CD4-positive, alpha-beta T cell (primary cell): ENCODE results near the gene SH3TC2. TPM values are rescaled to one million over a fixed set of nuclear protein-coding genes. Genes with fewer than 3 reads are reported as not detected.

Experiments used
- ATAC-seq: fragments of 200-7000 bp; cut with Tn5 transposase; one replicate; pipeline ENCODE4 v1.10.0; 2022; ENCODE audit warnings: mild to moderate bottlenecking; ENCODE audit not compliant: poor library complexity
- CTCF ChIA-PET: fragments of 350-600 bp; sonication (Branson Sonifier 250); formaldehyde crosslinking; loops from one replicate; lab custom pipeline; 2021; ENCODE audit warnings: antibody characterized with exemption, inconsistent platforms; lab: Charles Lee
- POLR2A ChIA-PET: fragments of 350-600 bp; sonication (Branson Sonifier 250); formaldehyde crosslinking; loops from one replicate; lab custom pipeline; 2021; ENCODE audit warnings: antibody characterized with exemption, inconsistent platforms; lab: Charles Lee
- DNase-seq, 14 experiments: peaks; one replicate each; pipeline ENCODE4 v3.0.0-alpha.2; 2013 to 2020; ENCODE audit warnings: mixed read lengths in 2 of 14
- H3K27ac ChIP-seq, 2 donors: one replicate each; pipeline versions ENCODE4 v1.5.1 to v1.7.0; 2013; ENCODE audit warnings: low read length in 2 of 2, low read depth in 1 of 2, mild to moderate bottlenecking in 1 of 2
- H3K27me3 ChIP-seq, 2 experiments: 1 replicate in 1 of 2; 2 replicates in 1 of 2; pipeline versions ENCODE4 v1.6.1 to v1.7.0; 2013; ENCODE audit warnings: low read length in 2 of 2, control low read depth in 1 of 2, mild to moderate bottlenecking in 1 of 2, moderate library complexity in 1 of 2; ENCODE audit not compliant: insufficient read depth in 2 of 2, control insufficient read depth in 1 of 2
- H3K36me3 ChIP-seq: one replicate; pipeline ENCODE4 v1.6.1; 2013; ENCODE audit warnings: low read length, control low read depth; ENCODE audit not compliant: insufficient read depth
- H3K4me1 ChIP-seq: one replicate; pipeline ENCODE4 v1.6.1; 2013; ENCODE audit warnings: low read length, control low read depth; ENCODE audit not compliant: insufficient read depth
- H3K4me3 ChIP-seq: one replicate; pipeline ENCODE4 v1.5.1; 2013; ENCODE audit warnings: mild to moderate bottlenecking, low read length, moderate library complexity
- H3K9me3 ChIP-seq, 2 experiments: 1 replicate in 1 of 2; 2 replicates in 1 of 2; pipeline versions ENCODE4 v1.6.1 to v1.7.0; 2013; ENCODE audit warnings: low read length in 2 of 2, mild to moderate bottlenecking in 2 of 2, control low read depth in 1 of 2, moderate library complexity in 1 of 2; ENCODE audit not compliant: control insufficient read depth in 1 of 2, insufficient read depth in 1 of 2
- H3K27ac Mint-ChIP-seq: one replicate; pipeline ENCODE4 v1.8.0; 2020; ENCODE audit warnings: mixed read lengths
- H3K27me3 Mint-ChIP-seq: one replicate; pipeline ENCODE4 v1.8.0; 2021; ENCODE audit warnings: mixed read lengths
- H3K36me3 Mint-ChIP-seq: one replicate; pipeline ENCODE4 v1.8.0; 2021; ENCODE audit warnings: low read depth, mixed read lengths
- H3K4me1 Mint-ChIP-seq: one replicate; pipeline ENCODE4 v1.8.0; 2021; ENCODE audit warnings: low read depth, mixed read lengths
- H3K4me3 Mint-ChIP-seq: one replicate; pipeline ENCODE4 v1.8.0; 2020; ENCODE audit warnings: mild to moderate bottlenecking, mixed read lengths
- H3K9me3 Mint-ChIP-seq: one replicate; pipeline ENCODE4 v1.8.0; 2020; ENCODE audit warnings: mixed read lengths
- CTCF ChIP-seq: fragments of 200-600 bp; IDR thresholded peaks from one replicate; pipeline ENCODE4 v1.8.0; 2022; ENCODE audit warnings: antibody characterized with exemption, mild to moderate bottlenecking
- intact Hi-C, 2 experiments: fragments of 100-400 bp; cut with DNase I in 1 of 2; cut with micrococcal nuclease in 1 of 2; formaldehyde crosslinking; loops; one replicate each; pipeline versions ENCODE4 v1.15.1 to v1.9.0; 2023 to 2025; cut with DNase I, micrococcal nuclease
- total RNA-seq, 174 experiments: library from RNA in 2 of 174; stranded (reverse) in 2 of 174; gene quantifications; one replicate each; pipeline ENCODE4 v1.2.3 and lab custom pipeline; 2021 to 2026

Gene SH3TC2
- total RNA-seq, 2 experiments from 2014 or later: not detected

GRCh38 chr5:149007174-149007573 is 55.7 kb downstream of the SH3TC2 start:
- H3K4me3 Mint-ChIP-seq: no peak overlapping the region
- H3K27me3 Mint-ChIP-seq: no peaks in the 10 kb centered on the region
- intact Hi-C loops: no loop called here
- CTCF ChIA-PET: interaction anchor here (1.8 kb wide), 1 partner anchor 10 kb away, joined by 4 read pairs; no protein-coding TSS in a partner anchor
- H3K9me3 Mint-ChIP-seq: no peaks in the 10 kb centered on the region
- no peak overlapping the region for H3K27ac Mint-ChIP-seq
- H3K36me3 Mint-ChIP-seq: no peaks in the 10 kb centered on the region
- no peak overlapping the region for H3K4me3 ChIP-seq
- POLR2A ChIA-PET: interaction anchor here (0.6 kb wide), 1 partner anchor 1327 kb away, joined by 3 read pairs; no protein-coding TSS in a partner anchor
- H3K27me3 ChIP-seq: peaks cover 0 to 5% of the 10 kb centered on the region in 2 experiments
- DNase-seq (no peak), ATAC-seq (no peak)
- no peak for TF ChIP-seq CTCF
- H3K9me3 ChIP-seq: no peaks in the 10 kb centered on the region
- H3K4me1 ChIP-seq: no peaks in the 10 kb centered on the region
- no peaks in the 10 kb centered on the region for H3K4me1 Mint-ChIP-seq
- no peak overlapping the region for H3K27ac ChIP-seq
- H3K36me3 ChIP-seq: no peaks in the 10 kb centered on the region

- POLR2A ChIA-PET: interaction anchor here (0.6 kb wide), 1 partner anchor 1326 kb away, joined by 3 read pairs; no protein-coding TSS in a partner anchor
- no peak for TF ChIP-seq CTCF
- Histone ChIP-seq H3K36me3 (no peaks in the 10 kb centered on the region), H3K9me3 (no peaks in the 10 kb centered on the region), H3K4me1 (no peaks in the 10 kb centered on the region), H3K27ac (no peak overlapping the region), H3K4me3 (no peak overlapping the region), H3K27me3 (peaks cover 0 to 5% of the 10 kb centered on the region in 2 experiments)
- ATAC-seq (no peak), DNase-seq (no peak)
- Mint-ChIP-seq H3K27ac (no peak overlapping the region), H3K9me3 (no peaks in the 10 kb centered on the region), H3K4me3 (no peak overlapping the region), H3K36me3 (no peaks in the 10 kb centered on the region), H3K4me1 (no peaks in the 10 kb centered on the region), H3K27me3 (no peaks in the 10 kb centered on the region)
- CTCF ChIA-PET: interaction anchor here (1.8 kb wide), 1 partner anchor 9 kb away, joined by 4 read pairs; no protein-coding TSS in a partner anchor
- intact Hi-C loops: no loop called here
Observed at GRCh38 chr5:149006426-149006825, 56.4 kb downstream of the SH3TC2 start.

DNA sequence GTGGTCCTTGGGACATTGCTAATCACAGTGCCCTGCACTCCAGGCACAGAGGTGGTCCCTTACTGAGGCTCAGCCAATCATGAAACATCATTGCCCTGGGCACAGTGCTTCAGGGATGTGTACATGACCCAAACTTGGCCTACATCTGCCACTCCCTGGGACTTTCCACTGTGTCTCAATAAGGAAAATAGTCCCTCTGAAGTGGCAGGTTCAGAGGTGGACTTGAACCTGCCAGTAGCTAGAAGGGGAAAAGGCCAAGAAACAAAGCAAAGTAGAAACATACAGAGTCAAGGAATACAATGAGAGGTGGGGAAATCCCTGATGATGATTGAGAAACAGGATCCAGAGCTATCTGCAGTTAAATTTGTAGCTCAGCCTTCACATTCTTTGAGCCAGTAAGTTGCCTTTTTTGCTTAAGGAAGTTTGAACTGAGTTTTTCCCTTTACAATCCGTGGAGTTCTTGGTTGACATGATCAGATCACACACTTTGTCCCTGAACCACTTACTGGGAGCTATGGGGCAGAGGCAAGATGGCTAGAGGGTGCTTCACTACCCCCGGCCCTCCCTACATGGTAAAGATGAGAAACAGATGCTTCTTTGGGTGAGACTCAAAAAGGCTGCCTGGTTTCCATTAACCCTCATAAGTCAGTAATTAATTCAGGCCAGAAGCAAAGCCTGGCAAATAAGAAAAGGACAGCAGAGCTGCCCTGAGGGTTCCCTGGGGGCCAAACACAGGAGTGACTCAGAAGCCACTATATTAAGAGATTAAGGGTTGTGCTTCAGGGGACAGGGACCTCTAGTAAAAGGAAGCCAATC is 57.6 kb downstream of the SH3TC2 start:
- Histone ChIP-seq H3K4me1 (no peaks in the 10 kb centered on the region), H3K9me3 (no peaks in the 10 kb centered on the region), H3K4me3 (no peak overlapping the region), H3K36me3 (no peaks in the 10 kb centered on the region), H3K27ac (no peak overlapping the region), H3K27me3 (peaks cover 0 to 5% of the 10 kb centered on the region in 2 experiments)
- no peak overlapping the region for H3K27ac Mint-ChIP-seq
- CTCF ChIA-PET: interaction anchor here (1.8 kb wide), 1 partner anchor 8 kb away, joined by 4 read pairs; no protein-coding TSS in a partner anchor
- ATAC-seq: no peak
- no peaks in the 10 kb centered on the region for H3K27me3 Mint-ChIP-seq
- no peaks in the 10 kb centered on the region for H3K9me3 Mint-ChIP-seq
- H3K4me1 Mint-ChIP-seq: no peaks in the 10 kb centered on the region
- intact Hi-C loops: no loop called here
- no peak for DNase-seq
- POLR2A ChIA-PET: no interaction called here
- H3K36me3 Mint-ChIP-seq: no peaks in the 10 kb centered on the region
- H3K4me3 Mint-ChIP-seq: no peak overlapping the region
- TF ChIP-seq CTCF: no peak
